Mammary epithelial cell (primary cell): ENCODE data around the gene AHR.

Experiments
- EZH2 ChIP-seq: IDR thresholded peaks from 2 replicates; pipeline ENCODE4 v1.6.1; 2012; ENCODE audit warnings: low read length, inconsistent platforms, borderline replicate concordance
- TF ChIP-seq, protein P1 (sequence below), 2 donors: IDR thresholded peaks in 1 of 2; conservative IDR thresholded peaks in 1 of 2; 2 replicates each; pipeline ENCODE4 v1.5.1; 2011 to 2012; ENCODE audit warnings: inconsistent platforms in 2 of 2, low read length in 2 of 2, mild to moderate bottlenecking in 2 of 2, control low read depth in 1 of 2, low read depth in 1 of 2; ENCODE audit not compliant: insufficient read depth in 1 of 2; ENCODE audit errors: extremely low read depth in 1 of 2

- TF ChIP-seq, protein P1, sequence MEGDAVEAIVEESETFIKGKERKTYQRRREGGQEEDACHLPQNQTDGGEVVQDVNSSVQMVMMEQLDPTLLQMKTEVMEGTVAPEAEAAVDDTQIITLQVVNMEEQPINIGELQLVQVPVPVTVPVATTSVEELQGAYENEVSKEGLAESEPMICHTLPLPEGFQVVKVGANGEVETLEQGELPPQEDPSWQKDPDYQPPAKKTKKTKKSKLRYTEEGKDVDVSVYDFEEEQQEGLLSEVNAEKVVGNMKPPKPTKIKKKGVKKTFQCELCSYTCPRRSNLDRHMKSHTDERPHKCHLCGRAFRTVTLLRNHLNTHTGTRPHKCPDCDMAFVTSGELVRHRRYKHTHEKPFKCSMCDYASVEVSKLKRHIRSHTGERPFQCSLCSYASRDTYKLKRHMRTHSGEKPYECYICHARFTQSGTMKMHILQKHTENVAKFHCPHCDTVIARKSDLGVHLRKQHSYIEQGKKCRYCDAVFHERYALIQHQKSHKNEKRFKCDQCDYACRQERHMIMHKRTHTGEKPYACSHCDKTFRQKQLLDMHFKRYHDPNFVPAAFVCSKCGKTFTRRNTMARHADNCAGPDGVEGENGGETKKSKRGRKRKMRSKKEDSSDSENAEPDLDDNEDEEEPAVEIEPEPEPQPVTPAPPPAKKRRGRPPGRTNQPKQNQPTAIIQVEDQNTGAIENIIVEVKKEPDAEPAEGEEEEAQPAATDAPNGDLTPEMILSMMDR (conservative IDR thresholded peaks at IDR 0.05 in 1 of 2, IDR thresholded peaks at IDR 0.05 in 1 of 2; ENCODE audit: extremely low read depth in 1 of 2, insufficient read depth in 1 of 2, low read depth in 1 of 2, low read length in 2 of 2): no peak
- no peak for TF ChIP-seq EZH2
These were observed 34.8 kb downstream of the AHR start for GRCh38 chr7:17333221-17333620.
